Kasumi-1 (cell line): ENCODE results near the gene PIGS.
"Not testable (repeated sequence)": the region's sequence is repeated elsewhere in the genome, so short reads cannot be mapped to it uniquely, and the experiment has no call there.

Source experiments
- DNase-seq, 2 experiments: peaks; one replicate each; lab custom pipeline; 2025; lab: John Stamatoyannopoulos, UW

Gene PIGS

DNA sequence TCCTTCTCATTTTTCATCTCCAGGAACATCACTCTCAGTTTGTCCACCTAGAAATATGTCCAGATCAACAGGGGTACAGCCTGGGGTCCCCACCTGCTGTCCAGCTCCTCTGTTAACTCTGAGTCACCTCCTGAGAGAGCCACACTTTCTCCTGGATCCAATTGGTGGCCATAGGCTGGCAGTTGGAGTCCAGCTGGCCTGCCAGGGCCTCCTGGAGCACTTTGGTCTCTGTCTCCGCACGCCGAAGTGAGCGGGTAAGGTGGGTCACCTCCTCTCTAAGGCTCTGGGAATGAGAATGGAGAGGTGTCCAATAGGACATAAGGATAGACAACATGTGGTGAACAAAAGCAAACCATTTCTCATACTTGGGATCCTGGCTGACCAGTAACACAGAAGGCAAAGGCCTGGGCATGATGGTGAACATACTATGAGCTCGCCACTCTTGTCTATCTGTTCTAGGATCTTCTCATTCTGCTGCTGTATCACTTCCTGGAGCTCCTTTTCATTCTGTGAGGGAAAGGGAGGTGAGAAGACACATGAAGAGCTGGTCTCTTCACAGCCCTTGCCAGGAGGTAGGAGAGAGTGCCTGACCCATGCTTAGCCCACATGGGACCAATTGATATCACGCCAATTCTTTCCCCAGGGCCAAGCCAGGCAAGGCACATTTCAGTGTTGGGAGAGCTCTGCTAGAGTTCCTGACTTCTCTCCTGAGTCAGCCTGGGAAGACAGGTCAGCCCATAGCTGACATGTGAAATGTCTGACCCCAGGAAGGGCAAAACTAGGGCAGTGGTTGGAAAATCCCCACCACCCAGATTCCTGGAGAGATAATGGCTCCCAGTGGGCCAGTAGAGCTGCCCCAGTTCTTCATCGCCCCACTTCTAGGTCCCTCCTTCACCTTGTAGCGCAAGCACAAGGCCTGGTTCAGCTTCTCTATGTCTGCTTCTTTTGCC, 7.2 kb upstream of the PIGS start:
- DNase-seq, result no peak

DNA sequence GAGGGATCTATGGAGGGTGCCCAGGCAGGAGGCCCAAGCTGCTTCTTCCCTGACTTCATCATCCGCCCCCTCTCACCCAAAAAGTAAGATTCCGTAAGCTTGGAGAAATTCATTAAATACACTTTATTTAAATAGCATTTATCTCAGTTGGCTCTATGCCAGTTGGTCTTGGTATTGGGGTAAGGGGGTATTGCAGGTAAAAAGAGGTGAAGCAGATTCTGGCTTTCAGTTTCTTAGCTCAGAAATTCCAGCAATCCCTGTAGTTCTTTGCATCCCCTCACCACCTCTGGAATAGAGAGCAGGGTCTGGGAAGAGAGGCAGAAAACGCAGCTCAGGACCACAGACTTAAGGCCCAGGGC, 6.1 kb upstream of the PIGS start:
- no peak for DNase-seq

DNA sequence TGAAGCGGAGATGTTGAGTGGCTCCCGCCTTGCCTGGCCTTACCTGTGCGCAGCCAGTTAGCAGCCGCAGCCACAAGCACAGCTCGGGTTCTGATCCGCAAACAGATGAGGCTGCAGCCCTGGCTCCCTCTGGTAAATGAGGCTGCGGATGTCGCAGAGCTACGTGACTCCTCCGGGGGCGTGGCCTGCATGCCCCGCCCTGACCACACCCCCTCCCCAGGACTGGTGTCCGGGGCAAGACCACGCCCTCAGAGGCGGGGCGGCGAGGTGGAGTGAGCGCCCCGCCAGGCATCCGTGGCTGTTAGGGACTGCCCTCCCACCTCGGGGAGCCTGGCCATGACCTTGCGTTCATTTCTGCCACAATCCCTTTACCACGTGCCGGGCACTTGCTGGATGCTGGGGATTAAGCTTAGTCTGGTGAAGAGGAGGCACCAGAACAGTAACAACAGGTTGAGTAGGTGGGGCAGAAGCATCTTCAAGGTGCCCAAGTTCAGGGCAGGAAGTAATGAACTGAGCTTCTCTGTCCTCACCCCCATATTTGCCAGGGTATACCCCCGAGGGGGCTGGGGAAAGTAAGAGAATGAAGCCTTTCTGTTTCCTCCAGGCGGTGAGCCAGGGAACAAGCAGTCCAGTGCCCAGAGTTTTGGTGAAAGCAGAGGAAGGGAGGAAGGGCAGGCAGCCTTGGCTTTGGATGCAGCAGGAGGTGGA, 5.6 kb upstream of the PIGS start, which contains the start of gene ALDOC:
Gene ALDOC, minus strand, starts transcription at position 138 of the 708 bp plus-strand sequence. CDS start 1,363 bp downstream, outside the sequence.
- peak; percentile 50 to 56 for DNase-seq

DNA sequence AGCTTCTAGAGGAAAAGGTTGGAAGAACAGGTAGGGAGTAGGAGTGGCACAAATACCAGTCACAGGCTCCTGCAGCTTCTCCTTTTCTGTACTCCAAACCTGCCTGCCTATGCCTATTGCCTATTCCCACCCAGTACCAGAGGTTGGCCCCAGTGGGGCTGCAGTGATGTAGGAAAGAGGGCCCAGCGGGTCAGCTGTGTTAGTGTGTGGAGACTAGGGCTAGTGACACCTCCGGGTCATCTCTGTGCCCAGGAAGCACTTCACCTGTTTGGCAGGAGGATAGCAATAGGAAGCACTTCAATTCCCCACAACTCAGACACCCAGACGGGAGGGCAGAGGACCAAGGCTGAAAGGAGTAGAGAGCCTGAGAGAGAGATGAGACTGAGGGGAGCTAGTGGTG, 4.7 kb upstream of the PIGS start:
- not testable (repeated sequence) for DNase-seq

DNA sequence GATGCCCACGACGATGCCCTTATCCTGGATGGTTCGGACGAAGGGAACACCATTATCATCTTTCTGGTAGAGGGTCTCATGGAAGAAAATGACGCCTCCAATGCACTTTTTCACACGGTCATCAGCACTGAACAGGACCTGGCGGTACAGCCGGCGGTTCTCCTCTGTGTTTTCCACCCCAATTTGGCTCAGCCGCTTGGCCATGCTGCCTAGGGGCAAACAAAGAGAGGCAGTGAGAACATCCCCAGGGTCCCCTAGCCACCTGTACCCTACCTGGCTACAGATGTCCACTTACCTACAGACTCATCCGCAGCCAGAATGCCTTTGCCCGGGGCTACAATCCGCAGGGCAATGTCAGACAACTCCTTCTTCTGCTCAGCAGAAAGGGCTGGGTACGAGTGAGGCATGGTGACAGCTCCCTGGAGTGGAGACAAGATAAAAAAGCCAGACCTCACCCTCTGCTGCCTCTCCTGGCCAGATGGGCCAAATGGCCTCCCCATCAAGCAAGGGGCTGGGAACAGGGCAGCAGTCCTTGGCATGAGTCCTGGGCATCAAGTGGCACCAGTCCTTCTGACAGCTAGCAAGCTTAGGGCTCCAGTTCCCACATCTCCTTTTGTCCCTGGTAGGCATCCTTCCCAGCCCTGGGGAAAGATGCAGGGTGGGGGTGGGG, 3.9 kb upstream of the PIGS start:
- DNase-seq, result no peak

DNA sequence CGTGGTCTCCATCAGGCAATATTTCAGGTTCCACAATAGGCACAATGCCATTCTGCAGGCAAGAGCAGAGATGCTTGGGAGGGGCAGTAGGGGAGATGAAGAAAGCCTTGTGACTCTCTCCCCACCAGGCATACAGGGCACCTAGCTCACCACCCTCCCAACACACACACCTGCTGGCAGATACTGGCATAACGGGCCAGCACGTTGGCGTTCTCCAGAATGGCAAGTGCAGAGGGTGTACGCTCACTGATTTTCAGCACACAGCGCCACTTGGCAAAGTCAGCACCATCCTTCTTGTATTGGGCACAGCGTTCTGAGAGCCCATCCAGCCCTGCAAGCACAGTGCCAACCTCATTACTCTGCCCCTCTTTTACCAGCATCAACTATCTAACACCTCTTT, 3.2 kb upstream of the PIGS start:
- DNase-seq, result no peak

DNA sequence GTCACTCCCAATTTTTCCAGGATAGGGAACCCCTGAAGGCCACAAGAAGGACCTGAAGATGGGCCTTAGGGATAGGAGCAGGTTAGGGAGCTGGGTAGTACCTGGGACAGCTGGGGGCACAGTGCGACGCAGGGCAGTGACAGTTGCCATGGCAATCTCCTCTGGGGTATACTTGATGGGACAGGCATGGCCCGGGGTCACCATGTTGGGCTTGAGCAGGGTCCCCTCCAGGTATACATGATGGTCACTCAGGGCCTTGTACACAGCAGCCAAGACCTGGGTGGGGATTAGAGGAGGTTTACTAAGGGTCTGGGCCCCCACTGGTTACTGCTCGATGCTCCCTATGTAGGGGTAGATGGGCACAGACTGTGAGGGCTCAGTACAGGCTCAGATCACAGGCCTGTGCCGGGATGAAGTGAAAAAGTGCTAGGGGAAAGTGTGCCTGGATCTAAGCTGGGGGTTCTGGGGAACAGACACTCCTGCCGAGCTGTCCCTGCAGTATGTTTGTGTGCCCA, 2.7 kb upstream of the PIGS start:
- DNase-seq, result no peak

DNA sequence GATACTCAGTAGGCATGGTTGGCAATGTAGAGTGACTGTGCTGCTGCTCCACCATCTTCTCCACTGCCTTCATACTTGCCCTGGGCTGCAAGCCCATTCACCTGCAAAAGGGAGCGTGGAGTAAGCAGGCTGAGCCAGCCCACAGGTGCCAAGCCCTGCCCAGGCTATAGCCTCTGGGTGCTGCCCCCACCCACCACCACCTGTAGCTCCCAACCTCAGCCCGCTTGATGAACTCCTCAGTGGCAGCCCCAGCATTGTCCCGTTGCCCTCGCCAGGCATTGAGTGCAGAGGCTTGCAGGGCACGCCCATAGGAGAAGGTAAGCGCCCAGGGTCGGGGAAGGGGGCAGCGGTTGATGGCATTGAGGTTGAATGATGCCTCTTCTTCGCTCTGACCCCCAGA, 2.2 kb upstream of the PIGS start:
- DNase-seq, result no peak

DNA sequence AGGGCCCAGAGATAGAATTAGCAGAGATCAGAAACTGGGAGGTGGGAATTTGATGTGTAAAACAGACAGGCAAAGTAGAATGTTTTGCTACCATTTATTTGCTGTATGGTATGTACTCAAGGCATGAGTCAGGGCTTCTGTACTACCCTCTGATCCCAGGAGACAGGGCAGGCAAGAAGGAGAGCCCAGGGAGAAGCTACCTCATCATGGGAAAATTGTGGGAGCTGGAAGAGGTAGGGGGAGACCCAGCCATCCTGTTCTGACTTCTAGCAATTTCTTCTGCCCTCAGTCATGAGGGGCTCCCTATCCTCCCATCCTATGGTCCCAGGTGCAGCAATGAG, 1.7 kb upstream of the PIGS start:
- DNase-seq, result no peak

DNA sequence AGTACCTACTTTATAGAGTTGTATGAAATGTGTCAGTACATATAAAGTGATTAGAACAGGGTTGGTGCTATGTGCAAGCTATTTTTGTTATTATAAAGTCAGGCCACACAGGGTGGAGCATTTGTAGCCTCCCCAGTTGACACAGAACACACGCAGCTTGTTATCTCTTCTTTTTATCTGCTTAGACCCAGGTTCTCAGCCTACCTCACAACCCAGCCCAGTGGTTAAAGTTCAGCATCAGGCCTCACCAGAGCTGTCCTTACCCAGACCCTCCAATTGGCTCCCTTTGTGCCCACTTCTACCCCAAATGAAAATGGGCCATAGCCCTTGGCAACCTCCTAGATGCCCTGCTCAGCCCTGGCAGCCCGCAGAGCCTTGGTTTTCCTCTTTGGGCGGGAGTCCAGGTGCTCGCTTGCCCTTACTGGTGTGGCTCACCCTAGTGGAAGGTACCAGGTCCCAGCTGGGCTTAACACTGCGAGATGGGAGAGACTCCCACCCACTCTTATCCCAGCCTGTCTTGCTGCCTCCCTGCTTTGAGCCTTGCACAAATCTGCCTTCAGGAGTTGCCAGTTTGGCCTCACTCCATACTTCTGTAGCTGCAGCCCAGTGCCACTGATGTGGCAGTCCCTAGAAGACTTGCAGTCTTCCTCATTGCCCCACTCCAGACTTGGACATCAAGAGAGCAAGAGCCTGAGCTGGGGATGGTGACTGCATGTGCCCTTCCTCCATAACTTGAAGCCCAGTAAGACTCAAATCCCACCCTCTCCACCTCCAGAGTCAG, 1.1 kb upstream of the PIGS start:
- no peak for DNase-seq

DNA sequence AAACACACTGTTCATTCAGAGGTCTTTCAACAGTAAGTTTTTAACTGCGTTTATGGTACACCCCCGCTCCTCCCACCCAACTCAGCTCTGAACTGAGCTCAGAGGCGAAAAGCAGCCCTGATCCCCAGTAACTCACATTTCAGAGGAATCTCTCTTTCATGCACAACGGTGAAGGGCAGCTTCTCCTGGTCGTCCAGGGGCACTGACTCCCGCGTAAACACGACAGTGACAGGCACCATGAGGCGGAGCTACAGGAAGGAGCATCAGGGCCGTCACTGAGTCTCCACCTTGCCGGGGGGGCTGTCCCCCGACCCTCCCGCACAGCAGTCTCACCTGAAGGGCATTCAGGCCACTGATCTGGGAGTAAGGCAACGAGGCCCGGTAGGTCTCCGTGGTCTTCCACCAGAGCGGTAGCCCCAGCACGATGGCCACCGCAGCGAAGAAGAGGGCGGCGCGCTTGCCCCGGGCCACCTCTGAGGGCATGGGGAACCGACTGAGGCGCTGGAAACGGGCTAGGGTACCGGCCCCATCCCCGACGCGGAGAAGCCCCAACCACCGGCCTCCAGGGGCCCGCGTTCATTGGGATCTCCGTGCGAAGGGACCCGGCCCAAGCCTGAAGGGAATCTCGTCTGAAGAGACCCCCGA, 486 bp downstream of the PIGS start:
- DNase-seq, result peak; percentile 21 to 25

DNA sequence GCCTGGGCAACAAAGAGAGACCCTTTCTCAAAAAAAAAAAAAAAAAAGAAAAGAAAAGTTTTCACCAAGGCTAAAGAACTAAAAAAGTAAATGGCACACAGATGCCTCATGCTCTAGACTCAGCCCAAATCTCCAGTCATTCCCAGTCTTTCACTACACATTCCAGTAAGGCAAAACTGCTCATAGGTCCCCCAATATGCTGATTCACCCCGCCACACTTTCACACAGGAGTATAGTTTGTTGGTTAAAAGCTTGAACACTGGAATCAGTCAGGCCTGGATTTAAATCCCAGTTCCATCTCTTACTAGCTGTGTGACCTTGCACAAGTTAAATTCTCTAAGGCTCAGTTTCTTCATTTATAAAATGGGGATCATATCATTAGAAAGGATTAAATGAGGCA, 1.9 kb downstream of the PIGS start:
- DNase-seq, result no peak

DNA sequence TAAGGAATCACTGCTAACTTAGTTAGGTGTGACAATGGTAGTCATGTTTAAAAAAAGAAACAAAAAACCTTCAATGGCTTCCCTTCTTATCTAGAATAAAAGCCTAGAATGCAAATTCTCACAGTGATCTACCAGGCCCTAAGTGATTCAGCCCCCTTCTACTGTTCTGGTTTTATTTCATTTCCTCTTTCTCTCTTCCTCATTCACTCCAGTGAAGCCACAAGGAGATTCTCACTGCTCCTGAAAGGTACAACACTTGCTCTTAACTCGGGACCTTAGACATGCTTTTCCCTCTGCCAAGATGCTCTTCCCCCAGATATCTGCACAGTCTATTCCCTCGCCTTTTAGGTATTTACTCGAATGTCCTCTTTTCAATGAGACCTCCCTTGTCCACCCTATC, 3.7 kb downstream of the PIGS start:
- peak; percentile 71 to 81 for DNase-seq

DNA sequence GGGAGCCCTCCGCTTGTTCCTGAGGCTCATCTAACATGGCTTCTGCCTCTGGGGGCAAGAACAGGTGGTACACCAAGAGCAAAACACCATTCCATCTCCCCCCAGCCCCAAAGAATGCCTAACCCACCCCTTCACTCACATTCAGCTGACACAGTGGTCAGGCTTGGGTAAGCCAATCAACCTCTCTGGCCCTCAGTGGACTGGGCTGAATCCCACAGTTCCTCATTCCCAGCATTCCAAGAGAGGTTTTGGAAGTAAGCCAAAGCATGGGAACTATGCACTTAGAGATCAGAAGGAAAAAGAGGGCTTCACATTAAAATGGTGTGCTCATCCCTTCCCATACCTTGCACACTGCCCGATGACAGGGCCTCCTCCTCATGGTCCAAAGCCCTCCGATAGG, 7.8 kb downstream of the PIGS start:
- DNase-seq, result no peak

DNA sequence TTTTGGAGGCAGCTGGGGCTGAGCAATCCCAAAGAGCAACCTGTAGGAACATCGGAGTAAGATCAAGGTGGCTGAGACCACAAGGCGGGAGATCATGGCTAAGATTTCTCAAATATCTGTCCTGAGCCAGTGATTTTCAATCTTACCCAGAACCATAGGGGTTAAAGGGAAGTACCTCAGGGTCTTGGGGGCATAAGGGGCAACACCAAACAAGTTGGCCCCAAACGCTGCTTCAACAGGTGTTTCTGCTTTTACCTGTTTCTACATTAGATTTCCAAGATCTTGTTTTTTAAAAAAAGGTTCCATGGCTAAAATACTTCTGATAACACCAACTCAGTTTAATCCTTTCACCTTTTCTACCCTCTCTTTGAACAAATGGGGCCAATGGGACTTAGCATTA, 16.3 kb downstream of the PIGS start:
- DNase-seq, result no peak

DNA sequence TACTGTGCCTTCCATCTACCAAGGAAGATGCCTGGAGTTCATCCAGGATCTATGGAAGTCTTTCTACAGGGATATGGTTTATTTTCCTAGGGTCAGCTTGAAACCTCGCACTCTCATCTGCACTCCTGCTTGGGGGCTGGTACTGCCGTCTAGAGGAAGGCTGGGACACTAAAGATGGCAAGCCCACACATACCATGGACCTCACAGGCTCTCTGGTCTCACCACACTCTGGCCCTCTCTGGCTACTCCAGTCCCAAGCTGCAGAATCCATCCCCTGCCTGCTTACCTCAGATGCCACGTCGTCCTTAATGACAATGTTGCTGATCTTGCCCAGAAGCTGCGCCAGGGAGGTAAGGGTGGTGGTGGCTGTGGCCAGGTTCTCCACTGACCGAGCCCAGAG, 16.8 kb downstream of the PIGS start:
- peak; percentile 4 to 16 for DNase-seq

DNA sequence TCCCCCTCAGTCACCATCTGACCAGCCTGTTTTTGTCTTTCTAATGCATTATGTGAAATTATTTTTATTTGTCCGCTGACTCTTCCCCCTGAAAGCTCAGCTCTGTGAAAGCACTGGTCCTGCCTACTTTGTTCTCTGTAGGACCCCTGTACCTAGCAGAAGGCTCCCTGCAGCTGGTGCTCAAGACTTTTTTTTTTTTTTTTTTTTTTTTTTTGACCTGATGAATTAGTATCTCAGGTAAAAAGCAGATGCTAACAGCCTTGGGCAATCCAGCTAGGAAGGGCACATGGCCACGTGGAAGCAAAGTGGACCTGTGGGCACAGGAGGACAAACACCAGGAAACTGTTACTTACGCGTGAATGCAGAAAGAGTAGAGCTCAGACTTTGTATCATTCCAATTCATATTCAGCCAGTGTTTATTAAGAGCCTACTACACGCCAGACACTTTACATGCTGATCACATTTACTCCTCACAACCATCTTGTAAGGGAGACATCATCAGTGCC, 18.3 kb downstream of the PIGS start:
- no peak for DNase-seq

DNA sequence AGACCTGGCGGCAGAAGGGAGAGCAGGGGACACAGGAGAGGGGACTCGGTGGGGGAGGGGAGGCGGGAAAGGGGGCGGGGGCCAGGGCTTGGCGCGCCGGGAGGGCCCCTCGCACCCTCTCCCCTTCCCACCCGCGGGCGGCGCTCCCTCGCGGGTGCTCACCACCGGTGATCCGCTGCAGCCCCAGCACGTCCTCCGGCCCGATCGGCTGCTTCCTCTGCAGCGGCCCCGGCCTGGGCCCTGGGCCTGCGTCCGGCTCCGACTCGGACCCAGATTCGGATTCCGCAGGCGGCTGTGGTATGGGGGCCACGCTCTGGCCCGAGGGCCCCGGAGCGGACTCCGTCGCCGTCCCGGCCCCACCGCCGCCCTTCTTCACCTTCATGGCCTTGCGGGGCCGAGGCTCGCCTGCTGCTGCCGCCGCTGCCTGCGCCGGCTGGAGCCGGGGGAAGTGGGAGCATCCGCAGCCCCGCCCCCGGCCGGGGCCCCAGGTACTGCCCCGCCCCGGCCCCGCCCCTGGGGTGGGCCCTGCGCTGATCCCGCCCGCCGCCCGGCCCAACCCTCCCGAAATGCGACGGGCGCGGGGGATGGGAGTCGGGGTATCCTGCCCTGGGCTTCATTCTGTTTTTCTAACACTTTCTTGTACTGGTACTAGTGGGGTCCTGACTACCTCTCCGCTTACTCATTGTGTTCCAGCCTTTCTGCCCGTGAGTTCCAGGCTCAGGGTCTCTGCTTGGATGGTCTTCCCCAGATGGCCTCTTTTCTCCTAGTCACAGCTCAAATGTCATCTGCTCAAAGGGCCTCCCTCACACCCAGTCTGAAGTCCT, 18.9 kb downstream of the PIGS start, which contains the start of gene UNC119:
Gene UNC119, minus strand, starts transcription at position 449 of the 824 bp plus-strand sequence. Its CDS starts 67 bp downstream, at position 382.
- DNase-seq, result peak; percentile 54 to 56

DNA sequence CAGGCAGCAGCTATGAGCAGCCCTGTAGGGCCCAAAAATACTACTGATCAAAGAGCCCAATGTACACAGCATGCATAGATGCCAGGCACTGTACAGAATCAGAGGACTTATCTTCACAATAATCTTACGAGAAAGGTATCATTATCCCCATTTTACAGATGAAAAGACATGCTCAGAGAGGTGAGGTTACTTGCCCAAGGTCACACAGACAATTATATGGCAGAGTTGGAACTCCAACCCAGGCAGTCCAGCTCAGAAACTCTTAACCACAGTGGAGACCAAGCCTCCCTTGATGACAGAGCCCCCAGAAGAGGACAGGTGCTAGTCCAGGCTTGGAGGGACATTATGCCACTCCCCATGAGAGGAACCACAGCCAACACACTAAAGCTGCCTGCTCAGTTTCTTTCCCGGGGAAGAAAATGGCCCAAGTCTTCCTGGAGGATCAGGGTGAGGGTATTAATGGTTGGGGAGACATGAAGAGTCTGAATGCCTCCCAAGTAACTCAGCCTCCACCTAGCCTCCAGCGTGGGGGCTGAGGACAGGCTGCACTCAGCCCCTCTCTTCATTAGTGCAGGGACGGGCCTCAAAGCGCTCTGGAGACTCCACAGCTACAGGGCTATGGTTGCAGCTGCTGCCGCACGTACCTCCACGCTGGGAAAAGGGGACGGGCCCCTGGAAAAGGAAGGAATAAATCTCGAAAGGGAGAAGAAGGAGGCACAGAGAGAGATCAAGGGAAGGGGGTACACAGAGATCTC, 19.7 kb downstream of the PIGS start:
- DNase-seq, result peak; percentile 13 to 24
